D721Med (cell line): ENCODE measurements around the gene BIN2.
"Not testable (repeated sequence)": the region's sequence is repeated elsewhere in the genome, so short reads cannot be mapped to it uniquely, and the experiment has no call there.

Experiments used
- DNase-seq: peaks from one replicate; pipeline ENCODE4 v3.0.0; 2011; ENCODE audit warnings: low spot score; ENCODE audit not compliant: insufficient read length
- FAIRE-seq: peaks from 2 replicates; lab custom pipeline; 2011; peaks lifted over from hg19 to GRCh38; lab: Jason Lieb, UNC
- TF ChIP-seq, protein P1 (sequence below): IDR thresholded peaks from 2 replicates; pipeline ENCODE4 v1.5.1; 2012; ENCODE audit warnings: mild to moderate bottlenecking, control low read depth; ENCODE audit not compliant: insufficient read depth; ENCODE audit errors: missing control alignments

Gene BIN2

DNA sequence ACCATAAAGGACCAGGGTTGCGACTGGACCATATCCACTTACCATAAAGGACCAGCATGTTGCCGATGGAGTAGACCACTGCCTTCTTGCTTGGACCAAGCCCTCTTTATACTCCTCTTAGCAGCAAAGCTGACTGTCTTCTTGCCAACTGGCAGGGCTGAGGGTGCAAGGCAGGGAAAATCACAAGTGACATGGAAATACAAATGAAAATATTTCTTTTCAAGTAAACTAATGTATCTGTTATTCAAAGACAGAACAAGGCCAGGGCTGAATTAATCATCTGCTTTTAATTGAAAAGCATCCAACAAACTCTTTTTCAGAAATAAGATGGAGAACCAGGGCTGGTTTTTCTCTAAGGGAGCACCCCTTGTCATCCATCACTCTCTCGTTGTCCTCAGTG is 22.6 kb upstream of the BIN2 start, which contains the start of gene CELA1:
TSS of gene CELA1 (minus strand) at position 99 of the 400 bp plus-strand sequence. CDS start at position 58, 41 bp downstream.
- TF ChIP-seq, protein P1, sequence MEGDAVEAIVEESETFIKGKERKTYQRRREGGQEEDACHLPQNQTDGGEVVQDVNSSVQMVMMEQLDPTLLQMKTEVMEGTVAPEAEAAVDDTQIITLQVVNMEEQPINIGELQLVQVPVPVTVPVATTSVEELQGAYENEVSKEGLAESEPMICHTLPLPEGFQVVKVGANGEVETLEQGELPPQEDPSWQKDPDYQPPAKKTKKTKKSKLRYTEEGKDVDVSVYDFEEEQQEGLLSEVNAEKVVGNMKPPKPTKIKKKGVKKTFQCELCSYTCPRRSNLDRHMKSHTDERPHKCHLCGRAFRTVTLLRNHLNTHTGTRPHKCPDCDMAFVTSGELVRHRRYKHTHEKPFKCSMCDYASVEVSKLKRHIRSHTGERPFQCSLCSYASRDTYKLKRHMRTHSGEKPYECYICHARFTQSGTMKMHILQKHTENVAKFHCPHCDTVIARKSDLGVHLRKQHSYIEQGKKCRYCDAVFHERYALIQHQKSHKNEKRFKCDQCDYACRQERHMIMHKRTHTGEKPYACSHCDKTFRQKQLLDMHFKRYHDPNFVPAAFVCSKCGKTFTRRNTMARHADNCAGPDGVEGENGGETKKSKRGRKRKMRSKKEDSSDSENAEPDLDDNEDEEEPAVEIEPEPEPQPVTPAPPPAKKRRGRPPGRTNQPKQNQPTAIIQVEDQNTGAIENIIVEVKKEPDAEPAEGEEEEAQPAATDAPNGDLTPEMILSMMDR = no peak
- FAIRE-seq (no peak), DNase-seq (no peak)

DNA sequence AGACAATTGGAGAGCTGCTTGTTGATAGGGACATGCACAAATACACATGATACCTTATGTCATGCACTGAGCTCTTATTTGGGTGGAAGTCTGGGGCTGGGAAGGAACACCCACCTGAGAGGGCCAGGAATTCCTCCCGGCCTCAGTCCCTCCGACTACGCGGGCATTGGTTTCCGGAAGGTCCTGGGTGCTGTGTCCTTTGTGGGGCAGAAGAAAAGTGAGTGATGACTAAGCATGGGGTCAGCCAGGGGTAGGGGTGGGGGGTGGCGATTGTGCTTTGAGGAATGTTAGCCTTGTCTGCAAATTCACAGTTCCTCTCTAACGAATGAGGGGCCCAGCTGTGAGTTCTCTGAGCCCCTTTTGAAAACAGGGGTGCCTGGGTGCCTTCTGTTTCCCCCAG is 21.7 kb upstream of the BIN2 start:
- DNase-seq = no peak
- no peak for FAIRE-seq
- TF ChIP-seq, protein P1 = no peak

DNA sequence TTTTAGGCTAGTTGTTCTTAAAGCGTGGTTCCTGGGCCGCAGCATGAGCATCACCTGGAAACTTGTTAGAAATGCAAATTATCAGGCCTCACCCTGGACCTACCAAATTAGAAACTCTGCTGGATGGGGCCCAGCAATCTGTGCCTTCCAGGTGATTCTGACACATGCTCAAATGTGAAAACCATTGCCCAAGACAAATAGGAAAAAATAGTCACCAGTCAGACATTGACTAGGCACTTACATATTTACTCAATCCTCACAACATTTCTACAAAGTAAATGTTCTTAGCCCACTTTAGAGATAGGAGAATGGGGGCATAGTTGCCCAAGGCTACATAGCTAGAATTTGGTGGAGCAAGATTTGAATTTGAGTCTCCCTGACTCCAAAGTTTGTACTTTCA is 19.2 kb upstream of the BIN2 start:
- TF ChIP-seq, protein P1 = no peak
- FAIRE-seq (no peak), DNase-seq (no peak)

DNA sequence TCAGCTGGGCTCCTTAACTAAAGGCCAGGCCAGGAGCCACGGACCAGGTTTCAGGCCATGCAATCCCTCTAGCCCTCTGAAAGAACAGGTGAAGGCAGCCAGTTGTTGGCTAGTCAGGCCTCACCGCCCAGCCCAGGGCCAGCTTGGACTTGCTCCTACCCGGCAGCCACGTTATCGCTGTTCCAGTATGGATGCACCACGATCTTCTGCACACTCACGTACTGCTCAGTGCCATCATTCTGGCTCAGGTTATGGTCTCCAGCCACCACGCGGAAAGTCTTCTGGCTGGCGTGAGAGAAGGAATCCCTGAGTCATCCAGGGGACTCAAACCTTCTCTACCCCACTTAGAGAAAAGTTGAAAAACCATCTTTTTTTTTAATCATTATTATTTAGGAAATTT is 18.4 kb upstream of the BIN2 start:
- no peak for FAIRE-seq
- TF ChIP-seq, protein P1 = no peak
- DNase-seq = no peak

DNA sequence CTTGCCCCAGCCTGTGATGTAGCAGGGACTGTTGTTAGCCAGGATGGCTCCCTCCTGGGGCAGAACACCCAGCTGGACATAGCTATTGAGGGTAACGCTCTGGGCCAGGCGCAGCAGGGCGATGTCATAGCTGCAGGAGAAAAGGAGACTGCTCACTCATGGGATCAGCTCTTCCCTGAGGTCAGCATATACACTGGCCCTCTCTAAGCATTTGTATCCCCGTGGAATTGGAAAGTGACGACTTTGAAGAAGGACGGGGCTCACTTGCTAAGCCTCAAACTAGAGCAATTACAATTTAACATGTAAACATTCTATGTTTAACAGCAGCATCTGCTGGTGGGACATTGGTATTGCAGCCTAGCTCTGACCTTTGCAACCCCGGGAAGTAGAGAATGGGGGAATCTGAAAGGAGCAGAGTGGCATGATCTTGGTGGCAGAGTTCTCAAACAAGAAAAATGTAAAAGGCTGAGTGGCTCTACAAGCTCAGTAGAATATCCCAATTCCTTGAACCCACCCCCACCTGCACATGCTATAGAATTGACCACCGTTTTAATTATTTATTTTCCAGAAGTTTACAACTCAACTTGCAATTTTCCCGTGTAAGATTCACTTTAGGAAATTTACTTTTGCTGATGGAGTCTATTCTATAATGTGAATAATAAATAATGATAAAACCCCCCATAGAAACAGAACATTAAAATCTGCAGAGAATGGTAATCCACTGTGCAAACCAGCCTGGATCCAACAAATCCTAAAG is 17.5 kb upstream of the BIN2 start:
- DNase-seq (peak; percentile 68), FAIRE-seq (no peak)
- TF ChIP-seq, protein P1 = peak; percentile 98

DNA sequence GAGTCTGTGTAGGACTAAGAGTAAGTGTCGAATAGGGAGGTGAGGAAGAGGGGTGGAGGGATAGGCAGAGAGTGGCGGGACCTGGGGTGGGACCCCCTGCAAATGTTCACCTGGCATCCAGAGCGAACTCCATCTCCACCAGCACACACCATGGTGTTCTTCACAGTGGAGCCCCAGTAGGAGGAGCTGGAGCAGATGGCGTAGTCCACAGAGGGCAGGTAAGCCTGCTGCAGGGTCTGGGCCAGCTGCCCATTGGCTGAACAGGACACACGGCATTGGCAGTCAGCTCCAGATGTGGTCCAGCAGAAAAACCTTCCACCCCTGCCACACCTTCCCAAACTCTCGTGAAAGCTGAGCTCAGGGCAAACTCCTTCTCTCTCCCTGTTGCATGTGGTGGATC is 15.8 kb upstream of the BIN2 start:
- DNase-seq = no peak
- TF ChIP-seq, protein P1 = no peak
- no peak for FAIRE-seq

DNA sequence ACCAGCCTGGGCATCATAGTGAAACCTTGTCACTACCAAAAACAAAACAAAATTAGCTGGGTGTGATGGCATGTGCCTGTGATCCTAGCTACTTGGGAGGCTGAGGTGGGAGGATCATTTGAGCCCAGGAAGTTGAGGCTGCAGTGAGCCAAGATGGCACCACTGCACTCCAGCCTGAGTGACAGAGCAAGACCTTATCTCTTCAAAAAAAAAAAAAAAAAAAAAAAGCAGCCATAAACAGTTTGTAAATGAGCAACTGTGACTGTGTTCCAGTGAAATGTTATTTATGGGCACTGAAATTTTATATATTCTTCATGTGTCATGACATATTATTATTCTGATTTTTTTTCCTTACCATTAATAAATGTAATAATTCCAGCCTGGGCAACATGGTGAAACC is 13.4 kb upstream of the BIN2 start:
- not testable (repeated sequence) for DNase-seq, FAIRE-seq

DNA sequence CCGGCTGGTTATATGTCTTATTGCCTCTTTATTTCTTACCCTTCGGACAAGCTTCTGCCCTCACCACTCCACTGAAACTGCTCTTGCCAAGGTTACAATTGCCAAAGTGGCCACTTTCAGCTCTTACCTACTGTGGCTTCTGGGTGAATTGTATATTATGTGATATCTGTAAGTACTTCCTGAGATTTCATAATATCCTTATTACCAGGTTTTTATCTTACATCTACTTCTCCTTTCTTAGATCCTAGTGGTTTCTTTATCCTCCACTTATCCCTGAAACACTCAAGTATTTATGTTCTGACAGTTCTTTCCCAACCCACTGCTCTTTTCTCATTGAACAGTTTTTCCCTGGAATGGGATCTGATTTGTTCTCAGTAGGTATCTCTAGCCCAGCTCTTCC is 12.0 kb upstream of the BIN2 start:
- TF ChIP-seq, protein P1 = no peak
- no peak for FAIRE-seq
- no peak for DNase-seq
